GM18520 (cell line): Measurements from ENCODE around the gene HOXC6.

ENCODE experiments used
- ATAC-seq: cut with Tn5 transposase; IDR thresholded peaks from one replicate; pipeline ENCODE4 v1.9.1; 2021; ENCODE audit not compliant: unreplicated experiment

HOXC6 gene

GRCh38 chr12:53989227-53990113 is 38.8 kb upstream of the HOXC6 start:
- peak; percentile 38 for ATAC-seq

- ATAC-seq = no peak
Measured at GRCh38 chr12:53990311-53991076, 37.7 kb upstream of the HOXC6 start.

GRCh38 chr12:53991077-53991460 is 37.2 kb upstream of the HOXC6 start:
- no peak for ATAC-seq

- ATAC-seq = no peak
Measured at GRCh38 chr12:53992377-53992889, 35.8 kb upstream of the HOXC6 start.

GRCh38 chr12:53993162-53994008 is 34.9 kb upstream of the HOXC6 start:
- no peak for ATAC-seq

GRCh38 chr12:53994009-53994263 is 34.3 kb upstream of the HOXC6 start:
- no peak for ATAC-seq

- no peak for ATAC-seq
Measured at GRCh38 chr12:53994264-53995001, 33.8 kb upstream of the HOXC6 start.

GRCh38 chr12:53995002-53995377 is 33.2 kb upstream of the HOXC6 start:
- ATAC-seq = no peak

GRCh38 chr12:53995378-53996239 is 32.6 kb upstream of the HOXC6 start:
- no peak for ATAC-seq

- no peak for ATAC-seq
Measured at GRCh38 chr12:53996240-53997203, 31.7 kb upstream of the HOXC6 start.

- ATAC-seq = no peak
Measured at GRCh38 chr12:53997204-53998109, 30.8 kb upstream of the HOXC6 start.

- ATAC-seq = no peak
Measured at GRCh38 chr12:53998110-53998899, 29.9 kb upstream of the HOXC6 start.

GRCh38 chr12:53998900-53999236 is 29.4 kb upstream of the HOXC6 start:
- ATAC-seq = no peak

- ATAC-seq = no peak
Measured at GRCh38 chr12:53999559-54000115, 28.6 kb upstream of the HOXC6 start.

GRCh38 chr12:54000116-54001114 is 27.8 kb upstream of the HOXC6 start, which contains the start of gene HOXC9:
Gene HOXC9 (plus strand): TSS chr12:54000161. CDS start chr12:54000189, 28 bp downstream.
- no peak for ATAC-seq
